ENCODE measurements around the gene RMND5A.
"Not testable (repeated sequence)": the region's sequence is repeated elsewhere in the genome, so short reads cannot be mapped to it uniquely, and the experiment has no call there.

RMND5A gene

DNA sequence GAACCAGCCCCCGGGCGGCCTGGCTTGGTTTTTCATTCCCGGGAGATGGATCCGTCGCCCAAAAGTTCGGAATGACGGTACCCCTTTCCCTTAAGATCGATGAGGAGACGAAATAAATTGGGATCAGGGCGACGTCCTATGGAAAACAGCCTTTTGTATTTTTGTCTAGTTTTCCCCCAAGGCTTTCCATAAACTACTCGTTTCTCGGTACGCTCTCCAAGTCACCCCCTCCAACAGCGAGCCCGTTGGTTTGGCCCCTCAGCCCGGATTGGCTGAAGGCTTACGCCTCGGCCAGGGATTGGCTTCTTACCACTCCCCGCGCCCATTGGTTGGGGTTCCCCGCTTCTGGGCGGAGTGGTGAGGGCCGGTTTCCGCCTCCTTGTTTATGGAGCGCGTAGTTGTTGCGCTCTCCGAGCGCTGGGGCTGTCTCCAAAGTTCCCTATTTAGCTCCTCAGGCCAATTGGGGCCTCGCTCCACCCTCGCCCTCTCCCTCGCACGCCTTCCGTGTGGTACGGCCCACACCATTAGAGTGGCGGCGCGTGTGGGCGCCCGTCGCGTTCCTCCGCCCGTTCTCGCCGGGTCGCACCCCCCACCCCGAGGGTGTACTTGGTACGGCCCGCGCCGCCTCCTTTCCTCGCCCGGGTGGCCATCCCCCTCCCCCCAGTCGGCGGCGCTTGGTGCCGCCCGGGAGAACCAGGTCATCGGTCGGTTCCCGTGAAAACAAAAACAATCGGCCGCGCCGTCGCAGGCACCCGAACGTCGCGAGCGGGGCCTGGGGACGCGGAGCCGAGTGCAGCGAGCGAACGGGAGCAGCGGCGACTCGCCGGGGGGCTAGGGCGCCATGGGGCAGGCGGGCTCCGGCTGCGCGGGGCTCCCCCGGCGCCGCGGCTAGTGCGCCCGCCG, at the start of gene RMND5A:
Gene RMND5A (plus strand): TSS at position 655 of the 903 bp plus-strand sequence. CDS start 377 bp downstream, outside the sequence.
- peak; percentile 93 for DNase-seq (ENCODE audit: low spot score)

DNA sequence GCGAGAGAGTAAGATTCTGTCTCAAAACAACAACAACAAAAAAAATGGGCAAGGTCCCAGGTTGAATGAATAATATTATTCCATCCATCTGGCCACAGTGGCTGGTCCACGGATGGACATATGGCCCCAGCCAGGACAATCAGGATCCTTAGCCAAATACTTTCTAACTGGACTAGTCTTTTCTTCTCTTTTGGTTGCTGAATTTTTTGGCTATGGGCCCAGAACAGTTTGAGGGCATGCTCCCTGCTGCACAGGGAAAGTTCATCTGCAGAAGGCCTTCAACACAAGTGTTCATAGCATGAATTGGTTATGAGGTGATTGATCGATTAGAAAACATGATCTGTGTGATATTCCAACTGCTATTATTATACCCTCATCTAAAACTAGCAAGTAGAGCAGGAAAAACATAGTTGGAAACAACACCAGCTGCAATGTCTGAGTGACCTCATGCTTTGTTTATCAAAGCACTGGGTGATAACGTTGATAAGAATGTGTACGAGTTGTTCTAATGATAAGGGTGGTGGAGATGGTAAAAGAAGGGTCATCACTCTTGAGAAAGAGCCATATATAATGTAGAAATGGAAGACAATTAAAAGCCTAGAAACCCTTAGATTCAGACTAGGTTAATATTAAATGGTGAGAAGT, 48.6 kb upstream of the RMND5A start:
- no peak for DNase-seq (ENCODE audit: low spot score)

- no peak for DNase-seq (ENCODE audit: low spot score)
Measured at GRCh38 chr2:86672027-86672545, 48.0 kb upstream of the RMND5A start.

DNA sequence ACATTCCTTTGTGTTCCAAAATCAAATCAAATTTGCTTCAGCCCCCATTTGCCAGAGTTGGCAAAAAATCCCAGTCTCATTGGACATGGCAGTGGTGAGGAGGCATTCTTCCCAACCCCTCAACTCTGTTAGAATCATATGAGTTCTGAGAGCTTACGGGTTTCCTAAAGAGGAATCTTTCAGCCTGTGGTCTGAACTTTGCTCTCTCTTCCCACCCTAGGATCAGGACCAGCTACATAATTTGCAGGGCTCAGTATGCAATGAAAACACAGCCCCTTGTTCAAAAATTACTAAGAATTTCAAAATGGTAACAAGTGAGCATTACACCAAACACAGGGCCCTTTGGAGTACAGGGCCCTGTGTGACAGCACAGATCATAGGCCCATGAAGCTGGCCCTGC, 47.1 kb upstream of the RMND5A start:
- no peak for DNase-seq (ENCODE audit: low spot score)

- DNase-seq (ENCODE audit: low spot score): no peak
Measured at GRCh38 chr2:86673986-86674670, 46.0 kb upstream of the RMND5A start.

- no peak for DNase-seq (ENCODE audit: low spot score)
Measured at GRCh38 chr2:86675104-86675503, 45.0 kb upstream of the RMND5A start.

DNA sequence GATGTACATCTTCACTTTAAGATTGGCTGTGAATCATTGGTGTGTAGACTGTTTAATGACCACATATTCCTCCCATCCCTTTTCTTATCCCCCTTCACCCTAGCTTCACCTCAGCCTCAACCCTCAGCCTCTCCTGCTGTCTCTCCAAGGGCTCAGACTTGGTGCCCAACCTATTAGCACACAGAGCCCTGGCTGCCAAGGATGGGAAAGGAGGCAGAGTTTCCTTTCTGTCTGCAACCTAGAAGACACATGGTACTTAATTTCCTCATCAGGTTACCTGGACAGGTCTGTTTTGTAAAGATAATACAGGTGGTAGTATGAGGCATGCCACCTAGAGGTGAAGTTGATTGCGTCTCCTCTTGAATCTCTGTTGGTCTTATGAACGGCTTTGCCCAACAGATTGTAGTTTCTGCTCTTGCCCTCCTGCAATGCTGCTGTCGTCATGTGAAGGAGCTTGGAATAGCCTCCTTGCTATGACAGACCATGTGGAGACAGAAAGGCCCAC, 44.5 kb upstream of the RMND5A start:
- no peak for DNase-seq (ENCODE audit: low spot score)

DNA sequence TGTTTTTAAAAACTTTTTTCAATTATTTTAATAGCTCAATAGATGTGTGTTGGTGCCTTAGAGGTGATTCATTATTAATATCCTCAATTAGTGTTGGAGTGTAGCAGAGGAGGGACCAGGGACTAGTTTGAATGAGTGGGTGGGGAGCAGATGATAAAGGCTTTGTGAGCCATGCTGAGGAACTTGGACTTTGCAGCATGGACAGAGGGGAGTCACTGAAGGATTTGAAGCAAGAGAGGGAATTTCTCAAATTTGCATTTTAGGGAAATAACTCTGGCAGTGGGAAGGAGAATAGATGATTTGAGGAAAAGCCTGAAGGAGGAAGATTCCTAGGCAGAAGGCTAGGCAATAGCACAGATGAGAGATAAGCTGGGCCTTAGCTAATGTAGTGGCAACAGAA, 42.3 kb upstream of the RMND5A start:
- no peak for DNase-seq (ENCODE audit: low spot score)

DNA sequence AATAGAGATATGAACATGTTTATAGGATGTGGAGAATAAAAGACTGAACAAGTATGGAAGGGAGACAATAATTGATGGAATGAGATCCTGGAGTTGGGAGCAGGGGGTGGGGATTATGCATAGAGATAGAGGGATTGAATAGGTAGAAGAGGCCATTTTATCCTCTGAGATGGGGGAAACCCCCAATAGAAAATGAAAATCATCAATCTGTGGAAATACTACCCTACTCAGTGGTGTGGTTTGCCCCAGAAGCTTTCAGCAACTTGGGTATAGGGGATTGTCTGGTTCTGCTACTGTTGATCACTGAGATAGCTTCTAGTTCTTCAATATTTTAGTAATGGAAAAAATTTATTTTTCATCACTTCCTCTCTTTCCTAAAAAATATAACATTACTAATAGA, 41.1 kb upstream of the RMND5A start:
- DNase-seq (ENCODE audit: low spot score): no peak

DNA sequence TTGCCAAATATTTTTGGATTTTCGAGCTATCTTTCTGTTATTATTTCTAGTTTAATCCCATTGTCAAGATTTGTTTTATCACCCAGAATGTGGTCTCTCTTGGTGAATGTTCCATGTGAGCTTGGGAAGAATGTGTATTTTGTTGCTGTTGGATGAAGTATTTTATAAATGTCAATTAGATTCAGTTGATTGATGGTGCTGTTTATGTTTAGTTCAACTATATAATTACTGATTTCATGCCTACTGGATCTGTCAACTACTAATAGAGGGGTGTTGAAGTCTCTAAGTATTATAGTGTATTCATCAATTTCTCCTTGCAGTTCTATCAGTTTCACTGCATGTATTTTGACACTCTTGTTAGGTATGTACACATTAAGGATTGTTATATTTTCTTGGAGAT, 34.7 kb upstream of the RMND5A start:
- no peak for DNase-seq (ENCODE audit: low spot score)

- no peak for DNase-seq (ENCODE audit: low spot score)
Measured at GRCh38 chr2:86686460-86686859, 33.6 kb upstream of the RMND5A start.

GRCh38 chr2:86686905-86687304, 33.2 kb upstream of the RMND5A start:
- DNase-seq (ENCODE audit: low spot score): no peak

GRCh38 chr2:86695053-86695691, 24.9 kb upstream of the RMND5A start:
- DNase-seq (ENCODE audit: low spot score): no peak

- no peak for DNase-seq (ENCODE audit: low spot score)
Measured at GRCh38 chr2:86697551-86698104, 22.5 kb upstream of the RMND5A start.

- DNase-seq (ENCODE audit: low spot score): no peak
Measured at GRCh38 chr2:86700690-86701089, 19.4 kb upstream of the RMND5A start.

DNA sequence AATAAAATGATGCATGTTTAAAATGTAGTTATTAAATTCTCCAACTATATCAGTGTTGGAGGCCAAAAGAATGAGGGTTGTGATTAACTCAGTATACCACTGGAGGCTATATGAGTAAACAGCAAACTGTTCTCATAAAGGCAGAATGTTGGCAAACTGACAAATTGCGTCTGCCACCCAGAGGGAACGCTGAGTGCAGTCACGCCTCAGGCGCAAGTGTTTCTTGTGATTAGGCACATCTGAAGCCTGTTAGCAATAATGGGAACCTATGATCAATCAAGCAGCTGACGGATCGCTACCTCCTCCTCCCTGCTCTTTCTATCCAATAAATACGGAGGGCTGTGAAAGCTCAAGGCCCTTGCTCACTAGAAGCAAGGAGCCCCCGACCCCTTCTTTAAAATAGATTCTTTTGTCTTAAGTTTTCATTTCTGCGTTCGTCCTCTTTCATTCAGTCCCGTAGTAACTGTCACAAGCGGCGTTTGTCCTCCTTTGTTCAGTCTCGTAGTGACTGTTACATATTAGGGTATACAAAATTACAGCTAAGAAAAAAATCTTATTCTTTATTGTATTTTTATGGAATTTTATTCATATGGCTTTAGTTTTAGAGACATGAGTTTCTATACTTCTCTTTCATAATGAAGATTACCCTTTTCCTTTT, 16.3 kb upstream of the RMND5A start:
- no peak for DNase-seq (ENCODE audit: low spot score)

GRCh38 chr2:86704459-86704971, 15.6 kb upstream of the RMND5A start:
- no peak for DNase-seq (ENCODE audit: low spot score)

DNA sequence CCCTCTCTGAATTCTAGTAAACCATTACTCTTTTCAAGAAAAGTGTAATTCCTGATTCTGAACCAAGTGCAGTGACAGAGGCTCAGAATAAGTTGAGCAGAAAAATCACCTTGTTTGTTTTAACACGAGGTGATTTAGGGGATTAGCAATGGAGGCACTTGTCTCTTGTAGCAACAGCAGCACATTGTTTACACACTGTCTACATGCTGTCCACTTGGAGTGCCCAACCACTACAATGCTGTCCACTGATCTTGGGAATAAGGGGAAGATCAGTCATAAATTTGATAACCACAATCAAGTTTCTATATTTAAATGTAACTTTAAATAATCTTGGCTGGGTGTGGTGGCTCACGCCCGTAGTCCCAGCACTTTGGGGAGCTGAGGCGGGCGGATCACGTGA, 13.9 kb upstream of the RMND5A start:
- no peak for DNase-seq (ENCODE audit: low spot score)

DNA sequence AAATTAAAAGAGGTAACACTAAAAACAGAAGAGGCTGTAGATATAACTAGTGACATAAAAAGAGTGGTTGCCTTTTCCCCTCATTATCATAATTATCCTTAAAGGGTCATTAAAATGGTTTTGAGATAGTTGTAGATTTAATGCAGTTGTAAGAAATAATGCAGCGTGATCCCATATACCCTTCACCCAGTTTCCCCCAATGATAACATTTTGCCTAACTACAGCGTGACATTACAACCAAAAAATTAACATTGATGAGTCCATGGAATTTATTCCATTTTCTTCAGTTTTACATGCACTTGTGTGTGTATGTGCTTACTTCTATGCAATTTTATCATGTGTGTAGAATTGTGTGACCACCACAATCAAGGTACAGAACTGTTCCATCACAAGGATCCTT, 13.2 kb upstream of the RMND5A start:
- DNase-seq (ENCODE audit: low spot score): no peak

- DNase-seq (ENCODE audit: low spot score): not testable (repeated sequence)
Measured at GRCh38 chr2:86708126-86708525, 12.0 kb upstream of the RMND5A start.

Measured in left forelimb (tissue), 1 donor.